Measurements from ENCODE around the gene TWF2.
A peak's percentile ranks its signal among the peaks of the same experiment; 100 is the strongest.

TWF2 gene

DNA sequence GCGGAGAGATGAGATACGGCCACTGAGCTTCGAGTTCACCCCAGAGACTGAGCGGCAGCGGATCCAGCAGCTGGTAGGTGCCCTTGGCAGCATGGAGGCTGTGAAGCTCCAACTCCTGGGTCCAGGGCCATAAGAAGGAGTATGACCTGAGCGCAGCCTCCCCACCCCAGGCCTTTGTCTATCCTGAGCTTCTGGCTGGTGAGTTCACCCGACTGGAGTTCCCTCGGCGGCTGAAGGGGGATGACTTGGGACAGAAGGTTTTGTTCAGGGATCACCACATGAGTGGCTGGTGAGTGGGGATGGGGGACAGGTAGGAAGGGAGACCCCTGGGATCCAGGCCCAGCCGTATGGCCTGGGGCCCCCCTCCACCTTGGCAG, 9.2 kb upstream of the TWF2 start:
- TF ChIP-seq, protein P1, sequence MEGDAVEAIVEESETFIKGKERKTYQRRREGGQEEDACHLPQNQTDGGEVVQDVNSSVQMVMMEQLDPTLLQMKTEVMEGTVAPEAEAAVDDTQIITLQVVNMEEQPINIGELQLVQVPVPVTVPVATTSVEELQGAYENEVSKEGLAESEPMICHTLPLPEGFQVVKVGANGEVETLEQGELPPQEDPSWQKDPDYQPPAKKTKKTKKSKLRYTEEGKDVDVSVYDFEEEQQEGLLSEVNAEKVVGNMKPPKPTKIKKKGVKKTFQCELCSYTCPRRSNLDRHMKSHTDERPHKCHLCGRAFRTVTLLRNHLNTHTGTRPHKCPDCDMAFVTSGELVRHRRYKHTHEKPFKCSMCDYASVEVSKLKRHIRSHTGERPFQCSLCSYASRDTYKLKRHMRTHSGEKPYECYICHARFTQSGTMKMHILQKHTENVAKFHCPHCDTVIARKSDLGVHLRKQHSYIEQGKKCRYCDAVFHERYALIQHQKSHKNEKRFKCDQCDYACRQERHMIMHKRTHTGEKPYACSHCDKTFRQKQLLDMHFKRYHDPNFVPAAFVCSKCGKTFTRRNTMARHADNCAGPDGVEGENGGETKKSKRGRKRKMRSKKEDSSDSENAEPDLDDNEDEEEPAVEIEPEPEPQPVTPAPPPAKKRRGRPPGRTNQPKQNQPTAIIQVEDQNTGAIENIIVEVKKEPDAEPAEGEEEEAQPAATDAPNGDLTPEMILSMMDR (IDR thresholded peaks at IDR 0.05; ENCODE audit: extremely low read depth, missing control alignments): no peak
- DNase-seq (ENCODE audit: low spot score): no peak

DNA sequence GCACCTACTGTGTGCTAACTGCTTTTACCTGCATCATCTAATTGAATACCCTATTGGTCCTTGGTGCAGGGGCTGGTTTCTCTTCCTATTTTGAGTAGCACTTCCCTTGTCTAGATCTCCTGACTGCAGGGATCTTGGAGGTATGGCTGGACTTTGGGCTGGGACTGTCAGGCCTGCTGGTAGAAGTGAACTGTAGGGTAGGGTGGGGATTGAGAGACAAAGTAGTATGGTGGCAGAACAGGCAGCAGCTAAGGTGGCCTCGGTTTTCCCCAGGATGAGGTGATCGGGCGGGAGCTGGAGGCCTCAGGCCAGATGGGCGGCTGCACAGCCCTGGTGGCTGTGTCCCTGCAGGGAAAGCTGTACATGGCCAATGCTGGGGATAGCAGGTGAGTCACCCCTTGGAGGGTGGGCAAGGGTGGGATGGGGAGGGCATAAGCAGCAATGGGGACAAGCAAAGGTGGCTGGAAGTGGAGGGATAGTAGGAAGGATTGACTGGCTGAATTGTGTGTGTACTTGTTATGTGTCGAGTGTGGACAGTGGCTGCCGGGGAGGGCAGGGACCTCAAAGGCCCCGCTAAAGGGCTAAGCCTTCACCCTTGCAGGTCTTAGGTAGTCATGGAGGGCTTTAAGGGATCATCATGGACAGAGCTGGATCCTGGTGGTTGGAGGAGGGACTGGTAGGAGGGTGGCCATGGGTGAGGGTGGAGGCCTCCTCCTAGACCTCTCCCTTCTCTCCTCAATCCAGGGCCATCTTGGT, 8.6 kb upstream of the TWF2 start:
- TF ChIP-seq, protein P1 (IDR thresholded peaks at IDR 0.05; ENCODE audit: extremely low read depth, missing control alignments): no peak
- peak; percentile 9 for DNase-seq (ENCODE audit: low spot score)

DNA sequence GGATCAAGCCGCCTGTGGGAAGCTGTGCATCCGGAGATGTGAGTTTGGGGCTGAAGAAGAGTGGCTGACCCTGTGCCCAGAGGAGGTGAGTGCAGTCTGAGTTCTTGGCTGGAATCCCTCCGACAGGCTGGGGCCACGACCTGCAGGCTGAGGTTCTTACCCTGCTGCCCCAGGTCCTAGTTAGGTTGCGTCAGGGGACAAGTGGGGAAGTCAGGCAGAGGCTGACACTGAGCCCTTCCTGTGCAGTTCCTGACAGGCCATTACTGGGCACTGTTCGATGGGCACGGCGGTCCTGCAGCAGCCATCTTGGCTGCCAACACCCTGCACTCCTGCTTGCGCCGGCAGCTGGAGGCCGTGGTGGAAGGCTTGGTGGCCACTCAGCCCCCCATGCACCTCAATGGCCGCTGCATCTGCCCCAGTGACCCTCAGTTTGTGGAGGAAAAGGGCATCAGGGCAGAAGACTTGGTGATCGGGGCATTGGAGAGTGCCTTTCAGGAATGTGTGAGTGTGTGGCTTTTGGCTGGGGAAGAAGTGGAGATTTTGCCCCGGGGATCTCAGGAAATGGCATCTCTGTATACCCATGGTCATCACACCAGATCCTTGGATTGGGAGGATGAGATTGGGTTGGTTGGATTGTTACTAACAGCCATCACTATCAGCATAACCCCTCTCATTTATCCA, 7.9 kb upstream of the TWF2 start:
- DNase-seq (ENCODE audit: low spot score): peak; percentile 13
- TF ChIP-seq, protein P1 (IDR thresholded peaks at IDR 0.05; ENCODE audit: extremely low read depth, missing control alignments): no peak

DNA sequence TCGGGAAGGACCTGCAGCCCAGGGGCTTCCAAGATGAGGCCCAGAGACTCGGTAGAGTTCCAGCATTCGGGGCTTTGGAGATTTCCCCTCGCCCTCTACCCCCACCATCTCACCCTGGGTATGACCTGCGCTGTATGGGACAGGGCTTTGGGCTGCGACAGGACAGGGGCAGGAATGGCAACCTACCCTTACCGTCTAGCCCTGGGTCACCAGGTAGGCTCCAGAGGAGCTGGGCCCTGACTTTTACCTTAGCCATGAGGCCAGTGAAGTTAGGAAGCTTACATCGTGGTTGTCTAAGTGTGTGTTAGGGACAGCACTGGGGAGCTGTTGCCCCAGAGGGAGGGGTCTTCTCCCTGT, 7.3 kb upstream of the TWF2 start:
- DNase-seq (ENCODE audit: low spot score): peak; percentile 30
- TF ChIP-seq, protein P1 (IDR thresholded peaks at IDR 0.05; ENCODE audit: extremely low read depth, missing control alignments): no peak

DNA sequence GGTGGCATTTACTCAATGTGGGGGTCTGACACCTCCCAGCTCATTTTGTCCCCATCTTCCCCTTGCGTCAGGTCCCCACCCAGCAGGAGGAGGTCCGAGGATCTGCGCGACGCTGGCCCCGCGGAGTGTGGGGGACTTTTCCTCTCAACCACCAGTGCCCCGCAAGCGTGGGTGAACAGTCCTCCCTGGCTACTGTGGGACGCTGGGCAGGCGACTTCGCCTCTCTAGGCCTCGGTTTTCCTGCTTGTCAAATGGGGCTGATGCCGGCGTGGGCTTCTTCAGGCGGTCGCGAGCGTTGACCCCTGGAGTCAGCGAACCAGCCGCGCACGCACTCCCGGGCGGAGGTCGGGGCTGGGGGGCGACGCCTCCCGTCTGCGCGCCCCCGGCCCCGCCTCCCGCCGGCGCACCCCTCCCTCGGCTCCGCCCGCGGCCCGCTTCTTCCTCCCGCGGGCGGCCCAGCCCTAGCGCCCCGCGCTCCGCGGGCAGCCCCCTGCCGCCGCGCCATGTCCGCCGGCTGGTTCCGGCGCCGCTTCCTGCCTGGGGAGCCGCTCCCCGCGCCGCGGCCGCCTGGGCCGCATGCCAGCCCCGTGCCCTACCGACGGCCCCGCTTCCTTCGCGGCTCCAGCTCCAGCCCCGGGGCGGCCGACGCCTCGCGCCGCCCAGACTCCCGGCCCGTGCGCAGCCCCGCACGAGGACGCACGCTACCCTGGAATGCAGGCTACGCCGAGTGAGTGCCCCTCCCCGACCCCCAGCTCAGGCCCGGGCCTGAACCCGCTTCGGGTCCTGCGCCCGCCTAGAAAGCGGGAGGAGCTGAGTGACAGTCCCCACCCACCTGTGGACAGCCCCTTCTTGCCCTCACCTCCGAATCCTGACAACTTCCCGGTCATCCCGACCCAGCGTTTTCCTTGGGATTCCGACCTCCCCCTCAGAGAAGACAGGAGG, 6.6 kb upstream of the TWF2 start, which contains the start of gene PPM1M:
Gene PPM1M (plus strand): TSS at position 438 of the 942 bp plus-strand sequence. CDS start 66 bp downstream, at position 504.
- TF ChIP-seq, protein P1 (IDR thresholded peaks at IDR 0.05; ENCODE audit: extremely low read depth, missing control alignments): no peak
- peak; percentile 87 for DNase-seq (ENCODE audit: low spot score)

DNA sequence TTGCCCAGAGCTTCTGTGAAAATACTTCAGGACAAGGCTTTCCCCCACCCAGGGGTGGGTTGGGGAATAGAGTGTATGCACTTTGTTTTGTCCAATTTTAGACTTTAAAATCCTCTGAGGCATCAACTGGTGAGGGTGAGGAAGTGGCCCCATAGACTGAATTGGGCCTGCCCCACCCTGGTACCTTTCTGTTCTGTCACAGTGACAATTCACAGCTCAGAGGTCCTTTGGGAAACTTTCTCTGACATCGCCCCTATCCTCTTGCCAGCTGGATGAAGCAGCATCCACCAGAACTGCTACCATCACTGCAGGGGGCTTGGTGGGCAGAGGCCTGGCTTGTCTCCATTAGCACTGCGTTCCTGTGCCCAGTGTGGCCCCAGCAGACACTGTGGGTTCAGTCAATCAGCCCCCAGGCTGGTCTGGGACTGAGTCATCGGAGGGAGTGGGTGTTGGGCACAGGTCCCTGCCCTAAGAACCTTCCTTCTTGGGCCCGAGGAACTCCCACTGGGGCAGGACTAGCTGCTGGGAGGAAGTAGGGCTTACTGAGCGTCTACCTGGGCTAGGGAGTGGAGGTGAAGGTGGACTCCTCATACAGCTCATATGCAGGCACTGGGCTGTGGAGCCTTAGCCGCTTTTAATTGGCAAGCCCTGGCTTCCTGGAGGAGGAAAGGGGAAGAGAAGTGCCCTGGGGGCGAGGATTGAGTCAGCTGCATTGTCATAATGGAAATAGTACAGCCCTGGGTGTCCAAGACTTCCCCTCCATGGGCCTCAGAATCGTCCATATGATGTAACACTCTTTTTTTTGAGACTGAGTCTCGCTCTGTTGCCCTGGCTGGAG, 5.1 kb upstream of the TWF2 start:
- TF ChIP-seq, protein P1 (IDR thresholded peaks at IDR 0.05; ENCODE audit: extremely low read depth, missing control alignments): no peak
- peak; percentile 86 for DNase-seq (ENCODE audit: low spot score)

All from GM20000 (cell line).